ENCODE results near the gene C17orf75.

DNA sequence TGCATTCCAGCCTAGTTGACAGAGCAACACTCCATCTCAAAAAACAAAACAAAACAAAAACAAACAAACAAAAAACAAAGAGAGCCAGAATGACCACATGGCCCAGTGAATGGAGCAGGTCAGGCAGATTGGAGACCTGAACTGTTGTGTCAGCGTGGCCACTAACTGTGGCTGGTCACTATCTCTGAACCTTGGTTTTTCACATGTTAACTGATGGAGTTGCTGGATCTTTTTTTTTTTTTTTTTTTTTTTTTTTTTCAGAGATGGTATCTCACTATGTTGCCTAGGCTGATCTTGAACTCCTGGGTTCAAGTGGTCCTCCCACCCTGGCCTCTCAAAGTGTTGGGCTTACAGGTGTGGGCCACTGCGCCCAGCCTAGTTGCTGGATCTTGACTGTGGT lies 44.5 kb downstream of the C17orf75 start:
- TF ChIP-seq, protein P1, sequence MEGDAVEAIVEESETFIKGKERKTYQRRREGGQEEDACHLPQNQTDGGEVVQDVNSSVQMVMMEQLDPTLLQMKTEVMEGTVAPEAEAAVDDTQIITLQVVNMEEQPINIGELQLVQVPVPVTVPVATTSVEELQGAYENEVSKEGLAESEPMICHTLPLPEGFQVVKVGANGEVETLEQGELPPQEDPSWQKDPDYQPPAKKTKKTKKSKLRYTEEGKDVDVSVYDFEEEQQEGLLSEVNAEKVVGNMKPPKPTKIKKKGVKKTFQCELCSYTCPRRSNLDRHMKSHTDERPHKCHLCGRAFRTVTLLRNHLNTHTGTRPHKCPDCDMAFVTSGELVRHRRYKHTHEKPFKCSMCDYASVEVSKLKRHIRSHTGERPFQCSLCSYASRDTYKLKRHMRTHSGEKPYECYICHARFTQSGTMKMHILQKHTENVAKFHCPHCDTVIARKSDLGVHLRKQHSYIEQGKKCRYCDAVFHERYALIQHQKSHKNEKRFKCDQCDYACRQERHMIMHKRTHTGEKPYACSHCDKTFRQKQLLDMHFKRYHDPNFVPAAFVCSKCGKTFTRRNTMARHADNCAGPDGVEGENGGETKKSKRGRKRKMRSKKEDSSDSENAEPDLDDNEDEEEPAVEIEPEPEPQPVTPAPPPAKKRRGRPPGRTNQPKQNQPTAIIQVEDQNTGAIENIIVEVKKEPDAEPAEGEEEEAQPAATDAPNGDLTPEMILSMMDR (conservative IDR thresholded peaks at IDR 0.05 in 1 of 2, IDR thresholded peaks at IDR 0.05 in 1 of 2; ENCODE audit: low read depth in 1 of 2, low read length in 2 of 2): no peak
- no peak for TF ChIP-seq EZH2 (IDR thresholded peaks at IDR 0.05; ENCODE audit: low read length, missing control alignments)

Measured in fibroblast of lung (primary cell).